ENCODE measurements around the gene CAMK4.

Gene CAMK4

DNA sequence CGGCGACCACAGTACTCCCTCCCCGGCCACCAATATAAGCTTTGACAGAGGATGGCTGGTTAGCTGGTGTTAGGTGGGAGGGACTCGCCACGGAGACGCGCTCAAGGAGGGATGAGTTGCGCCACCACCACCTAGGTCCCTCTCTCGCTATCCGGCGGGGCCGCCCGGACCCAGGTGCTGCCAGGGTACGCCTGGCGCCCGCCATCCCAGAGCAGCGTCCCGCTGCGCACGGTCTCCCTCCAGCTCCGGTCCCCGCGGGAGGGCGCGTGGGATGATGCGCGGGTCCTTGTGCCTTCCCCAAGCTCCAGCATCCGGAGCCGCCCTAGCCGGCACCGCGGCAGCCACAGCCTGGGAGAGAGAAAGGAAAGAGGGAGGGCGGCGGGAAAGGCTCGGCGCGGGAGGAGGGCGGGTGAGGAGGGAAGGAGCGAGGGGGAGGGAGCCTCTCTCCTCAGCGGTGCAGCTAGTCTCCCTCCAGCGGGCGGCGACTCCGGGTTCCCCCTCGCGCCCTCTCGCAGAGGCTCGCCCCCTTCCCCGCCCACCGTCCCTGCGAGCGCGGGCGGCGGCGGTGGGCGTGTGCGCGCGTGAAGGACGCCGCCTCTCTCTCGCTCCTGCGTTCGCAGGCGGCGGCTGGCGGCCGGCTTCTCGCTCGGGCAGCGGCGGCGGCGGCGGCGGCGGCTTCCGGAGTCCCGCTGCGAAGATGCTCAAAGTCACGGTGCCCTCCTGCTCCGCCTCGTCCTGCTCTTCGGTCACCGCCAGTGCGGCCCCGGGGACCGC is at the start of gene CAMK4:
Gene CAMK4, plus strand, starts transcription at position 598 of the 774 bp plus-strand sequence. Its CDS starts 100 bp downstream, at position 698.
- peak within 1 kb of the TSS; percentile 45 for H3K4me3 Mint-ChIP-seq

GRCh38 chr5:111183064-111183463 is 41.1 kb upstream of the CAMK4 start:
- Mint-ChIP-seq H3K27me3 (no peaks in the 10 kb centered on the region), H3K4me1 (ENCODE audit: low read depth) (no peaks in the 10 kb centered on the region), H3K27ac (no peak overlapping the region), H3K4me3 (no peak overlapping the region), H3K36me3 (ENCODE audit: low read depth) (no peaks in the 10 kb centered on the region), H3K9me3 (no peaks in the 10 kb centered on the region)
- intact Hi-C loops (cut with micrococcal nuclease) = no loop called here

More for the DNA sequence above, at the start of gene CAMK4:
- peaks cover 5% of the 10 kb centered on the region for H3K4me1 Mint-ChIP-seq (ENCODE audit: low read depth)
- no peak within 1 kb of the TSS for H3K27ac Mint-ChIP-seq
- intact Hi-C loops (cut with micrococcal nuclease) = no loop called here
- H3K36me3 Mint-ChIP-seq (ENCODE audit: low read depth) = no peaks in the 10 kb centered on the region
- peaks cover 54% of the 10 kb centered on the region for H3K27me3 Mint-ChIP-seq
- no peaks in the 10 kb centered on the region for H3K9me3 Mint-ChIP-seq

DNA sequence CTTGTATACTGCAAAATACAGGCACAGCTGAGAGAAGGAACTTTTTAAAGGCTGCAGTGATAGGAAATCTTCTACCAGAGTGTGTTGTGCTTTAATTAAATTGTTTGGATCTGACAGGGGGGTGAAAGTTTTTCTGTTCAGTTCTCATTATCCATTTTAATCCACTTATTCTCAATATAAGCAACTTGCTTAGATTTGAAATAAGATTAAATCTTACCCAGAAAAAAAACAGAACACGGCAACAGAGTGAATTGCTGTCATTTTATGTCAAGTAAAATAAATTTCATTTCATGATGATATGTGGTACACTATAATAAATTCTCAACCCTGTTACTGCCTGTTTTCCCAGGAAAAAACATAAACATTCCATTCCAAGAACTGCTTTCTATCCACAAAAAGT is 37.1 kb upstream of the CAMK4 start:
- no peaks in the 10 kb centered on the region for H3K9me3 Mint-ChIP-seq
- H3K4me1 Mint-ChIP-seq (ENCODE audit: low read depth) = no peaks in the 10 kb centered on the region
- H3K4me3 Mint-ChIP-seq = no peak overlapping the region
- H3K27ac Mint-ChIP-seq = no peak overlapping the region
- intact Hi-C loops (cut with micrococcal nuclease) = no loop called here
- no peaks in the 10 kb centered on the region for H3K27me3 Mint-ChIP-seq
- H3K36me3 Mint-ChIP-seq (ENCODE audit: low read depth) = no peaks in the 10 kb centered on the region

DNA sequence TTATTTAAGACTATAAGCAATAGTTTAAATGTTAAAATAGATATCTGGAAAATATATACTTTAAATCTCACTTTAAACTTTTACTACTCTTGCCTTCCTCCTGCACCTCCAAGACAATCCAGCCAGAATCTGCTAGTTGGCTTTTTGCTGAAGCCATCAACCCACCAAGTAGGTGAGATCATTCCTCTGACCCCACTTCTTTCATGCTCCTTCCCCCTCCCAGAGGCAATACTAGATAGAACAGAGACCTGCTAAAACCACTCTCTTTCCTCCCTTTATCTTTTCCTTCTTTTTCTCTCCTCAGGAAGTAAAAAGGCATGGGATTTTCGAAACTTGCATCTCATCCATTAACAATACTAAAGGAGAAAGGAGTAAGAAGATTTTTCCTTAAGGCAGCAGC is 30.1 kb upstream of the CAMK4 start:
- Mint-ChIP-seq H3K4me3 (no peak overlapping the region), H3K27ac (no peak overlapping the region), H3K9me3 (no peaks in the 10 kb centered on the region), H3K36me3 (ENCODE audit: low read depth) (no peaks in the 10 kb centered on the region), H3K4me1 (ENCODE audit: low read depth) (no peaks in the 10 kb centered on the region), H3K27me3 (no peaks in the 10 kb centered on the region)
- intact Hi-C loops (cut with micrococcal nuclease) = no loop called here

DNA sequence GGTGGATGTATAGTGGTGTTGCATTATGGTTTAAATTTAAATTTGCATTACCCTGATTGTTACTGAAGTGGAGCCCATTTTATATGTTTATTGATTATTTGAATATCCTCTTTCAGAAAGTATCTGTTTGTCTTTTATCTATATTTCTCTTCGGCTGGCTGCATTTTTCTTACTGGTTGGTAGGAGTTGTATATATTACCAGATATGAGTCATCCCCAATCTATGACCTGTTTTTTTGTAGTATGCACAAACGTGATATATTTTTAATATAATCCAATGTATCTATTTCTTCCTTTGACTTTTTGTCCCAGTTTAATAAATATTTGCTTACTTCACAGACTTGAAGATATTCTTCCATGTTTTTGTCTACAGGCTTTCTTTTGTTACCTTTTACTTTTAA is 29.3 kb upstream of the CAMK4 start:
- Mint-ChIP-seq H3K4me3 (no peak overlapping the region), H3K4me1 (ENCODE audit: low read depth) (no peaks in the 10 kb centered on the region), H3K9me3 (no peaks in the 10 kb centered on the region), H3K27ac (no peak overlapping the region), H3K27me3 (no peaks in the 10 kb centered on the region), H3K36me3 (ENCODE audit: low read depth) (no peaks in the 10 kb centered on the region)
- intact Hi-C loops (cut with micrococcal nuclease) = no loop called here

DNA sequence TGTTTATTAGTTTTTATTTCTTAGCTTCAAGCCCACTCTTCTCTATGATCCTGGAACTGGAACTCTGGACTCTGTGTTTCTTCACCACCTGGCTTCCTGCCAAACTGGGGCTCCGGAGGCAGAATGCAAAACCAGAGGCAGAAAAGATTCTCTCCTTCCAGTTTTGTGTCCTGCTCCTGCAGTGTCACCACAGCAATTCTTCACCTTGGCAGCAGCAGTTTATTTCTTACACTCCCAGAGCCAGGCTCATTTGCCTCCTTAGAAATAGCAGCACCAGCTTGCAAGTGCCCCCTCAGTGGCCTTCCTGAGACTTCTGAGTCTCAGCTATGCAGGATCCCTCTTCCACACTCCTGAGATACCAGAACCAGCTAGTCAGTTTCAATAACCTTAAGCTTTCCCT is 26.7 kb upstream of the CAMK4 start:
- Mint-ChIP-seq H3K4me1 (ENCODE audit: low read depth) (no peaks in the 10 kb centered on the region), H3K9me3 (no peaks in the 10 kb centered on the region), H3K36me3 (ENCODE audit: low read depth) (no peaks in the 10 kb centered on the region), H3K4me3 (no peak overlapping the region), H3K27me3 (no peaks in the 10 kb centered on the region), H3K27ac (no peak overlapping the region)
- intact Hi-C loops (cut with micrococcal nuclease) = no loop called here

- H3K27ac Mint-ChIP-seq = no peak overlapping the region
- no peaks in the 10 kb centered on the region for H3K4me1 Mint-ChIP-seq (ENCODE audit: low read depth)
- no peaks in the 10 kb centered on the region for H3K9me3 Mint-ChIP-seq
- intact Hi-C loops (cut with micrococcal nuclease) = no loop called here
- no peak overlapping the region for H3K4me3 Mint-ChIP-seq
- no peaks in the 10 kb centered on the region for H3K27me3 Mint-ChIP-seq
- no peaks in the 10 kb centered on the region for H3K36me3 Mint-ChIP-seq (ENCODE audit: low read depth)
Measured at GRCh38 chr5:111198281-111198966, 25.8 kb upstream of the CAMK4 start.

DNA sequence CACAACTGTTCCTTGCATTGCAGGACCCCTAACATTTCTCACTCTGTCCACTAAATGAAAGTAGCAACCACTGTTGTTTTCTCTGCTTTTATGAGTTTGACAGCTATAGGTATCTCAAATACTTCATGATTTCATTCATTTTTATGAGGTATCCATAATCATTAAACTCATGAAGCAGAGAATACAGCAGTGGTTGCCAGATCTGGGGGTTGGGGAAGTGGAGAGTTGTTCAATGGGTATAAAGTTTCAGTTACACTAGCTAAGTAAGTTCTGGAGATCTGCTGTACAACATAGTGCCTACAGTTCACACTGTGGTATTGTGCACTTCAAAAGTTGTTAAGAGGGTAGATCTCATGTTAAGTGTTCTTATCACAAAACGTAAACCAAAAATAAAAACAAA is 23.4 kb upstream of the CAMK4 start:
- Mint-ChIP-seq H3K27ac (no peak overlapping the region), H3K4me3 (no peak overlapping the region), H3K9me3 (no peaks in the 10 kb centered on the region), H3K27me3 (no peaks in the 10 kb centered on the region), H3K36me3 (ENCODE audit: low read depth) (no peaks in the 10 kb centered on the region), H3K4me1 (ENCODE audit: low read depth) (no peaks in the 10 kb centered on the region)
- intact Hi-C loops (cut with micrococcal nuclease) = no loop called here

DNA sequence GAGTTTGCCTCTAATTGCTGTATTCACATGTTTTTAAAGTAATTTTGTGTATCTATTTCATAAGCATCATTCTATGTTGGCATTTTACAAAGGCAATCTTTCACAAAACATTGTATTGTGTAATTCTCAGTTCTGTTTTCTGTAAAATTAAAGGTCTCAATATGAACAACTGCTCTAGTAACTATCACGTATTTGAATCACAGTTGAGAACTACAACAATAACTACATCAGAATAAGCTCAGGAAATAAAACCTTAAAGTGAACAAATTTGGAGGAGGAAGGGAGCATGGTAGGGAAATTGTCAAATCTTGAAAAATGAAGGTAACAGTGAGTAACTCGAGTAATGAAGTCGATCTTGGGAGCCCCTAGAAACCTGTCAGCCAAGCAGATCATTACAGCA is 22.5 kb upstream of the CAMK4 start:
- H3K4me3 Mint-ChIP-seq = no peak overlapping the region
- intact Hi-C loops (cut with micrococcal nuclease) = no loop called here
- no peaks in the 10 kb centered on the region for H3K4me1 Mint-ChIP-seq (ENCODE audit: low read depth)
- no peaks in the 10 kb centered on the region for H3K9me3 Mint-ChIP-seq
- H3K36me3 Mint-ChIP-seq (ENCODE audit: low read depth) = no peaks in the 10 kb centered on the region
- no peak overlapping the region for H3K27ac Mint-ChIP-seq
- no peaks in the 10 kb centered on the region for H3K27me3 Mint-ChIP-seq

DNA sequence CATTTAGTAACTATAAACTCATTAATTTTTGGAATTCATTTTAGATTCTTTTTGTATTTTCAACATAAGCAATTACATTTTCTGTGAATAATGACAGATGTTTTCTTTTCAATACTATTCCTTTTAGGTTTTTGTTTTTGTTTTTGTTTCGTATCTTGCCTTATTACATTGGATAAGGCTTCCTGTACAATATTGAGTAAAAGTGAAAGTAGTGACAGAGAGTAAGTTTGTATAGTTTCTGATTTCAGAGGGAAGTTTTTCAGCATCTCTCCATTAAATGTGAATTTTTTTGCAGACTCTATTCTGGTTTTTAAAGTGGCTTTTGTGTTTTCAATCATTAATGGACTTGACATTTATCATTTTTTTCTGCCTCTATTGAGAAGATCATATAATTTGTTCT is 12.8 kb upstream of the CAMK4 start:
- intact Hi-C loops (cut with micrococcal nuclease) = no loop called here
- Mint-ChIP-seq H3K36me3 (ENCODE audit: low read depth) (no peaks in the 10 kb centered on the region), H3K27ac (no peak overlapping the region)

GRCh38 chr5:111214052-111214742 is 10.0 kb upstream of the CAMK4 start:
- H3K4me1 Mint-ChIP-seq (ENCODE audit: low read depth) = no peaks in the 10 kb centered on the region
- no peak overlapping the region for H3K27ac Mint-ChIP-seq
- H3K9me3 Mint-ChIP-seq = peaks cover 9% of the 10 kb centered on the region
- no peak overlapping the region for H3K4me3 Mint-ChIP-seq
- no peaks in the 10 kb centered on the region for H3K36me3 Mint-ChIP-seq (ENCODE audit: low read depth)
- H3K27me3 Mint-ChIP-seq = peaks cover 6% of the 10 kb centered on the region
- intact Hi-C loops (cut with micrococcal nuclease) = no loop called here

More for the DNA sequence above, 12.8 kb upstream of the CAMK4 start:
- Mint-ChIP-seq H3K4me3 (no peak overlapping the region), H3K27me3 (peaks cover 2% of the 10 kb centered on the region), H3K9me3 (peaks cover 9% of the 10 kb centered on the region), H3K4me1 (ENCODE audit: low read depth) (no peaks in the 10 kb centered on the region)

GRCh38 chr5:111215971-111216370 is 8.2 kb upstream of the CAMK4 start:
- H3K27me3 Mint-ChIP-seq = peaks cover 8% of the 10 kb centered on the region
- peaks cover 9% of the 10 kb centered on the region for H3K9me3 Mint-ChIP-seq
- intact Hi-C loops (cut with micrococcal nuclease) = no loop called here
- no peaks in the 10 kb centered on the region for H3K4me1 Mint-ChIP-seq (ENCODE audit: low read depth)
- no peak overlapping the region for H3K27ac Mint-ChIP-seq
- no peak overlapping the region for H3K4me3 Mint-ChIP-seq
- H3K36me3 Mint-ChIP-seq (ENCODE audit: low read depth) = no peaks in the 10 kb centered on the region

DNA sequence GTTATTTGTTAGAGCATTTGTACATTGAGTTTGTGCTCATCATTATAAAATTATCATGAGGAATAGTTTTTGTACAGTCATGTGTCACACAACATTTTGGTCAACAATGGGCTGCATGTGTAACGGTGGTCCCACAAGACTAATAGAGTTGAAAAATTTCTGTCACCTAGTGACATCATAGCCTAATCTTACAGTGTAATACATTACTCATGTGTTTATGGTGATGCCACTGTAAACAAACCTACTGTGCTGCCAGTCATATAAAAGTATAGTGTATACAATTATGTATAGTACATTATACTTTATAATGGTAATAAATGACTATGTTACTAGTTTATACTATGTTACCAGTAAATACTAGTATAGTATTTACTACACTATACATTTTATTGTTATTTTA is 3.0 kb upstream of the CAMK4 start:
- H3K27ac Mint-ChIP-seq = no peak overlapping the region
- no peaks in the 10 kb centered on the region for H3K9me3 Mint-ChIP-seq
- peaks cover 42% of the 10 kb centered on the region for H3K27me3 Mint-ChIP-seq
- no peaks in the 10 kb centered on the region for H3K36me3 Mint-ChIP-seq (ENCODE audit: low read depth)
- H3K4me1 Mint-ChIP-seq (ENCODE audit: low read depth) = peaks cover 5% of the 10 kb centered on the region
- intact Hi-C loops (cut with micrococcal nuclease) = loop anchor here (1.0 kb wide), 1 partner anchor 9 kb away; no protein-coding TSS in a partner anchor
- no peak overlapping the region for H3K4me3 Mint-ChIP-seq

DNA sequence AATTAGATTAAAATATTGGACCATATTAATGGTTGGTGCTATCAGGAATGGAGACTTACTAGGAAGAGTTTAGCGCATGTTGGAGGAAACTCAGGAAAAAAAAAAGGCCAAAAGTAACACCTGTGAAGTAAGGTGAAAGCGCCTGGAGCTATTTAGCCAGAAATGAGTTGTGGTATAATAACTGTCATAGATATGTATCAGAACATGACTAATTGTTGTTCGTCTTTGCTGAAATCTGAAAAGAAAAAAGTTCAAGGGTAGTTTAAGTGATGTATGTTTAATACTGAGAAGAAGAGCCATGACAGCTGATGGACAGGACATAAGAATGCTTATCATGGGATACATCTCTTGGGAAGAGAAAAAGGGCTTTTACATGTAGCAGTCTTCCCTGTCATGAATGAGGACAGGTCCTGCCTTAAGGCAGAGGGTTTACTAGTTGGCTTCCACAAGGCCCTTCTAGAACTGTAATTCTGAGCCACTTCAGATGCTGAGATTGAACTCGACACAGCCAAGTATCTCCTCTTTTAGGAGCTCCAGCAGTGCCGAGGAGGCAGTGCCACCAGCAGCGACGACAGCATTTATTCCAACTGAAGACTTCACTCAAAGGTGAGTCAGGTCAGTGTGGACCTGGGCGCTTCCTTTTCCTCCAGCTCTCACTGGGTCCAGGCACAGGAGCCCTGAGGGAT is 940 bp upstream of the CAMK4 start:
- intact Hi-C loops (cut with micrococcal nuclease) = no loop called here
- no peak overlapping the region for H3K27ac Mint-ChIP-seq
- H3K4me1 Mint-ChIP-seq (ENCODE audit: low read depth) = peaks cover 5% of the 10 kb centered on the region
- peaks cover 55% of the 10 kb centered on the region for H3K27me3 Mint-ChIP-seq
- H3K4me3 Mint-ChIP-seq = peak overlapping the region; percentile 45
- no peaks in the 10 kb centered on the region for H3K9me3 Mint-ChIP-seq
- H3K36me3 Mint-ChIP-seq (ENCODE audit: low read depth) = no peaks in the 10 kb centered on the region

All from dendritic cell treated with granulocyte-macrophage colony-stimulating factor and Interleukin-4, amounts not matched to agents 40 ng/mL and 50 ng/mL, for 4 days (primary cell).